GM19193 (cell line): ENCODE data around the gene SPHK1.

Source experiments
- POLR2A ChIP-seq: IDR thresholded peaks from 4 replicates; pipeline ENCODE4 v1.6.1; 2011; ENCODE audit not compliant: insufficient read depth, insufficient read length; ENCODE audit errors: extremely low read depth

The SPHK1 gene

DNA sequence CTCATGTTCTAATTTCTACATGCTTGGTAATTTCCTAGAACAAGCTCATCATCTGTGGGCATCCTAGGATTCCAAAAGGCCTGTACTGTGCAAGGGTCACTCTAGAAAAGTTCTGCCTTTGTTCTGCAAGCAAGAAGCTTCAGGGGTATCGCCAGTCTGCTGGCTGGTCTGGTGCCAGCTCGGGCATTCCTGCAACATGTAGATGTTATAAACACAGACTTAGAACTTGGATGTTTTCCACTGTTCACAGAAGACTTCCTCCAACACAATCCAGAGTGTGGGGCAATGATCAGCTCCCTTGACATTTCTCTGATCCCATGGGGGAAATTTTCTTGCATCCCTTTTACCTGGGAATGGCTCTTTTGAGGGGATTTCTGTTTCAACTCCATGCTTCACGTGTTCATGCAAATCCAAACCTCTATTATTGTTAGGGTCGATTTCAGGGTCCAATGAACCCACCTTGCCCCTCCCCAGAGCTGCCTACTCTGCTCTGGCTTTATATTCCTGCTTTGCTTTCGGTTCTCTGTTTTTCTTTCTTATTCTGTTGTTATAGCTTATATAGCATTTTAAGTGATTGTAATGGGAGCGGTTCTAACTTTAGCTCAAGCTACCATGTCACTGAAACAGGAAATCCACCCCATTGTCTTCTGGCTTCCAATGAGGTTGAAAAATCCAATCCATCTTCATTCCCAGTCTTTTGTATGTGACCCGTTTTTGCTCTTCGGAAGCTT lies 43.3 kb downstream of the SPHK1 start:
- TF ChIP-seq POLR2A = no peak

DNA sequence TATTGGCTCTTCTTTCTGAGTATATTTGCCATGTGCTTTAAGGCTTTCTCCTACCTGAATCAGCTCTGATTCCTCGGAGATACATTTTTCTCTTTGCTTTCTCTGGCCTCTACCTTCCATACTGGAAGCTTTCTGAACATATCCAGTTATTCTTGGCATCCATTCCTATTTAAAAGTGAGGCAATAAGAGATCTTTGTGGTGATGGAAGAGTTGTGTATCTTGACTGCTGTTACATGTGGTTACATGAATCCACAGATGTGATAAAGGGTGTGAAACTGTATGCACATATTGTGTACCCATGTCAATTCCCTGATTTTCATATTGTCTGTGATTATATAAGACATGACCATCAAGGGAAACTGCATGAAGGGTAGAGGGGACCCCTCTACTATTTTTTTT lies 44.1 kb downstream of the SPHK1 start:
- no peak for TF ChIP-seq POLR2A

DNA sequence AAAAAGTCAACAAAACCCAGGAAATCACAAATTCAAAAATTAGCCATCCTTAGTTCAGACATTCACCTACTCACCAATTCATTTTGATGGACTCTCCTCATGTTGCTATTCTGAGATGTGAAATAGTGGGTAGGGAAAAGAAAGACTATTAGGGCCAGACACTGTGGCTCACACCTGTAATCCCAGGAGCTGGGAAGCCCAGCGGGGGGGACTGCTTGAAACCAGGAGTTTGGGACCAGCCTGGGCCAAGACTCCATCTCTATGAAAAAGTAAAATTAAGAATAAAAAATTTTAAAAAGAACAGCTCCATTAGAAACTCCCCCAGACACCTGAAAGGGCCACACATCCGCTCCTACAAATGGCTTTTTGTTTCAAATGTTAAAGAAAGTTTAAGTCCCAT lies 47.1 kb downstream of the SPHK1 start:
- no peak for TF ChIP-seq POLR2A

DNA sequence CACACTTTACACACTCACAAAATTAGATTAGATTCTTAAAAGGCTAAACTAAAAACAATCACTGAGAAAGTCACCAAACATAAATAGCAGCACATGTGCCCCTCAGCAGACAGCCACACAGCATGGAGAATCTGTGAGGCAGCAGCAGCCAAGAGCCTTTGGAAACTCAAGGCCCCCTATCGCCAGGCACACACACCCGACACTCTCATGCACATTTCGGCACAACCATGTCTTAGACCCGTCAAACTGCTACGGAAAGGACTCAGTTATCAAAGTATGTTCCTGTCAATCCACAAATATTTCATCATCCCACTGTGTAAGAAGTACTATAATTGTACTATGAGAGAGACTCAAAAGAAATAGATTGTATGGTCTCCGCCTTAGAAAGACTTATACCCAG lies 47.6 kb downstream of the SPHK1 start:
- no peak for TF ChIP-seq POLR2A

DNA sequence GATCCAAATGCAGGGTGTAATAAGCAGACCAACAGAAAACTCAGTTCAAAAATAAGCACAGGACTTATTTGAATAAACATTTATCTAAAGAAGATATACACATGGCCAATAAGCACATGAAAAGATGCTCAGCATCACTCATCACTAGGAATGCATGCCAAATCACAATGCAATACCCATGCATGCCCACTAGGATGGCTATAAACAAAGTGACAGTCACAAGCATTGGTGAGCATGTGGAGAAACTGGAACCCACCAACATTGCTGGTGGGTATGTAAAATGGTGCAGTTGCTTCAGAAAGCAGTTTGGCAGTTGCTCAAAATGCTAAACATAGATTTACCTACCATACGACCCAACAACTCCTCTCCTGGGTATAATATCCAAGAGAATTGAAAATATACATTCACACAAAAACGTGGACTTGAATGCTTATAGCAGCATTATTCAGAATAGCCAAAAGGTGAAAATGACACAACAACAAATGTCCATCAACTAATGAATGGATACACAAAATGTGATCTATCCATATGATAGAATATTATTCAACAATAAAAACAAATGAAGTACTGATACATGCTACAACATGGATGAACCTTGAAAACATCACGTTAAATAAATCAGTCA lies 48.4 kb downstream of the SPHK1 start:
- TF ChIP-seq POLR2A = no peak

DNA sequence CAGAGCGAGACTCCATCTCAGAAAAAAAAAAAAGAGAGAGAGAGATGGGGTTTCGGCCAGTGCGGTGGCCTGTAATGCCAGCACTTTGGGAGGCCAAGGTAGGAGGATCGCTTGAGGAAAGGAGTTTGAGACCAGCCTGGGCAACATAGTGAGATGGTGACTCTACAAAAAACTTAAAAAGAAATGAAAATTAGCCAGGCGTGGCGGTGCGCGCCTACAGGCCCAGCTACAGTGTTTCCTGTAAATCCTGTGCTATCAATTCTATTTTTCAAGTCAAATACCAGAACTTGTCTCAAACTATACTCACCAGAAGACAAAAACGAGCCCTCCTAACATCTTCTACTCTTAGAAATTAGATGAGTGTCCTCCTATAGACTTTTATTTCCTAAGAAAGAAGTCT lies 49.3 kb downstream of the SPHK1 start:
- no peak for TF ChIP-seq POLR2A

DNA sequence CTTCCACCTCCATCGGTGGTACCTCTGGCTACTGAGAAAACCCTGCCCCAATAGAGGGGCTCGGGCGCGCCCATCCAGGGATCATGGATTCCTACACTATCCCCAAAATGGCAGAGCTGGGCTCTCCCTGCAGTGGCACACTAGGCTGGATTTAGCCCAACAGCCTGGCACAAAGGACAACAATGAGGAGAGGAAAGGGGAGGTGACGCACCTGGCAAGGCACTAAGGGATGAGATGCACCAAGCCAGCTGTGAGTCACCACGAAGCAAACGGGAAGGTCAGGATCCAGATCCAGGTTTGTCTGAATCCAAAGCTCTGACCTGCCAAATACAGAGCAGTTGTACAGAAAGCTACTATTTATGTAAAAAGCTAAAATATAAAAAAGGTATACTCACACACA lies 50.5 kb downstream of the SPHK1 start:
- TF ChIP-seq POLR2A = no peak

DNA sequence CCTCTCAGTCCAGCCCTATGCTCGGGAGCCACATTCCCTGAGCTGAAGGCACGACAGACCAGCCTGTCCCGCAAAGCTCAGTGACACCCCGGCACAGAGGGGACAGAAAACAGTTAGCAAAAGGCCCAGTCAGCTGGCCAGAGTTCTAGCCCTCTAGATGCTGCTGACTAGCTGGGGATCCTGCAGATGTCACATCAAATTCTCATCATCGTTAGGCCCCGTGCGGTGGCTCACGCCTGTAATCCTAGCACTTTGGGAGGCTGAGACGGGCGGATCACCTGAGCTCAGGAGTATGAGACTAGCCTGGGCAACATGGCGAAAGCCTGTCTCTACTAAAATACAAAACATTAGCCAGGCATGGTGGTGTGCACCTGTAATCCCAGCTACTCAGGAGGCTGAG lies 51.3 kb downstream of the SPHK1 start:
- no peak for TF ChIP-seq POLR2A
